HG02884 (cell line): ENCODE results near the gene PLA2G15.

ENCODE experiments used
- ATAC-seq: cut with Tn5 transposase; IDR thresholded peaks from one replicate; pipeline ENCODE4 v1.9.1; 2021; ENCODE audit warnings: mild to moderate bottlenecking, moderate library complexity; ENCODE audit not compliant: unreplicated experiment

PLA2G15 gene

DNA sequence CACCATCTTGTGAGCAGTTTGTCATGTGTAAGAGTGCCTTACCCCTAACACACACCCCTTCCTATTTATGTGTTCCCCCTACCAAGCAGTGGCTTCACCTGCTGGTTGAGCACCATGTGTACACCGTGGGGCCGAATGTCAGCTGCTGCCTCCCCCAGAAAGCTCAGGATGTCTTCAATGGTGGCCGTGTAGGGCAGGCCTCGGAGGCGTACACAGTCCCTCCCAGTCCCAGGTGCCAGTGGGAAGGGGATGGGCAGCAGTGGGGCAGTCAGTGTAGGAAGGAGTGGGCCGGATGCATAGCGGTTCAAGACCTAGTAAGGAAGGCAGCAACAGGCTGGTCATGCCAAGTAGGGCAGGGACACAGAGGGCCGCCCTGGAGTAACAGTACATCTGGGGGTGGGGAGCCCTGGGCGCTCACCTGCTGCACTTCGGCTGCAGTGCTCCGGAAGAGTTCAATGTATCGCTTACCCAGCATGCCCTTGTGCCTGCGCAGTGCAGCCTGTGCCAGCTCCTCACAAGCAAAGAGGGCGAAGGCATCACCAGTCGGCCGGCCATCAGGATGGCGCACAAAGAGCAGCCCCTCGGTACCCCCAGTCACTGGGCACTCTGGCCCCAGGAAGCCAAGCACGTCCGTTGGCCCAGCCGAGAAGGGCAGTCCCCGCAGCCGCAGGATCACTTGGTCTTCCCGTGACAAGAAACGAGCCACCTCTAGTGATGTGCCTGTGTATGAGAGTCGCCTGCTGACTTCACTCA lies 13.6 kb upstream of the PLA2G15 start:
- ATAC-seq, result no peak

- ATAC-seq, result no peak
Measured at GRCh38 chr16:68232335-68232734, 12.8 kb upstream of the PLA2G15 start.

DNA sequence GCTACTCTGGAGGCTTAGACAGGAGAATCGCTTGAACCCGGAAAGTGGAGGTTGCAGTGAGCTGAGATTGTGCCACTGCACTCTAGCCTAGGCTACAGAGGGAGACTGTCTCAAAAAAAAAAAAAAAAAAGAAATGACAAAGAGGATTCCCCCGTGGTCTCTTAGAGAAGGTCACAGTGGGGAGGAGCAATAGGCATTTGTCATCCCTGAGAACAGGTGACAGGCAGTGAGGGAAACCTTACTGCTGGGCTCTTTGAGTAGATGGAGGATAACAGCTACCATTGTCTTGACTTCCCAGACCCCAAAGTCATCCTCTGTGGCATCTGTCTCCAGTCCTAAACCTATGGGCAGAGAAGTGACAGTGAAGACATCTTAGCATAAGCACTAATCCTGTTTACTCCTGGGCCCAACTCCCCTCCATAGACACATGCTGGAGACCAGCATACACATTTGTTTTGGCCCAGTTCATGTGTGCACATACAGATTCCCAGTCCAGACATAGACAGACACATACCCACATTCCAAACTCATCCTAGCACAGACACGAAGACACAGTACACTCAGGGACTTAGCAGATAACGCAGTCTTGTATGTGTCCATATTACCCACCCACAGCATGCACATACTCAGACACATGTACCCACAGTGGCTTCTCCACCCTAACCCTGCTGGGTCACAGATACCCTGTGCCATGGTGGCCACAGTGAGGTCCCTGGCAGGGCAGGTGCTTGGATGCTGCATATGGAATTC lies 11.9 kb upstream of the PLA2G15 start:
- no peak for ATAC-seq

DNA sequence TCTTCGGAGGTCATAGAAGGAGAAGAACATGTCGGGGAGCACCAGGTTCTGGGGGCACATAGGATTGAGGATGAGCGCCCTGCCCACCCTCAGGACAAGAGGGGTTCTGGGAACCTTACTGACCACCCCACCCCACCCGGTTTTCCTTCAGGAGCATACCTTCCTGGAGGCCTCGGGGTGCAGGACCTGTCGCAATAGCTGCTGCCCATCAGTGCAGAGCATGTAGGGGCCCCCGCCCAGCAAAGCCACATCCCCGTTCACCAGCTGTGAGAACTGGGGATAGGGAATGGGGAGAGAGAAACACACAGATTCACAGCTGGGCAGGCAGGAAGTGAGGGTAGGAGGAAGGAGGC lies 11.4 kb upstream of the PLA2G15 start:
- no peak for ATAC-seq

DNA sequence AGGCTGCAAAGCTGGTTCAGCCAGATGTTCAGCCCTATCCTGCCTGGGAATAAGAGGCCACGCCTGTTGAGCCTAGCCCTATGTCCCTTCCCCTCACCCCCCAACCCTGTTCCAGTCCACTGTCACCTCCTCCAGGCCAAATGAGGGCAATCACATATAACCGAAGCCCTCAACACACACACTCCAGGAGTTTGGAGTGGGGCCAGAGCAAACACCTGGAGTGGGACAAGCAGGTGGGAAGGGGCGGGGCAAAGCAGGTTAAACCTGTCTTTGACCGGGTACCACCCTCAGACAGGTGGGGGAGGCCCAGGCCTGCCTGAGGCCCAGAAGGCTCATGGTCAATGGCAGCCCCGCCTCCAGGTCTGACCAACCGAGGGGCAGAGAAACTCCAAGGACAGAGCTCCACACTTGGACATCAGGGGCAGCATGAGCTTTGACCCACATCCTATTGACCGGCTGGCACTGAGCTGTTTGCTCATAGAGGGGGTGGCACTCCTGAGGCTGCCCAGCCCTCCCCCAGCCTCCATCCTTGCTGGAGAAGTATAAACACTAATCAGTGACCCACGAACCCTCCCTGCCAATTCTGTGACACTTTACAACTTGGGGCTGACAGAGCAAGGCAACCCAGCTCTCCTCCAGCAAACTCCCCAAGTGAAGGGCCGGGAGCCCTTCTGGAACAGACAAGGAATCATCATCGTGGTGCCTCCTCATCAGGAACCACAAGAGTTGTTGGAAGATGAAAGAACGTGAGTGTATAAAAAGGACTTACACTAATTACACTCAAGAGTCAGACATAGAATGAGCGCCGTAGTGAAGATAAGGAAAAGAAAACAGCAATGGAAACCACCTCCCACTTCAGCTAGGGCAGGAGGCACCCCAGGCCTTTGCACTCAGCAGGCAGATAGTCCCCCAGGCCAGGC lies 10.7 kb upstream of the PLA2G15 start:
- ATAC-seq, result no peak

GRCh38 chr16:68235108-68235886 lies 9.9 kb upstream of the PLA2G15 start:
- ATAC-seq, result no peak

DNA sequence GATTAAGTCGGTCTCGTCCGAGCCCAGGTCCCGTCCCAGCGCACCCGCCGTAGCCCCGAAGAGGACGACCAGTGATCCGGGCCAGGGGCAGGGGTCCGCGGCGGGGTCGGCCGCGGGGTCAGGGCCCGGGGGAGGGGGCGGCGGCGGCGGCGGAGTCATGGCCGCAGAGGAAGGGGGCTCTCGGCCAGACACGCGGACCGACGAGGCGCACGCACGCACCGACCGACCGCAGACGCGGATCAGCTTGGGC lies 9.4 kb upstream of the PLA2G15 start, which contains the start of gene ESRP2:
ESRP2 (minus strand) TSS at position 241 of the 250 bp plus-strand sequence; CDS start at position 159, 82 bp downstream.
- ATAC-seq, result no peak

GRCh38 chr16:68236137-68236825 lies 8.9 kb upstream of the PLA2G15 start:
- no peak for ATAC-seq

DNA sequence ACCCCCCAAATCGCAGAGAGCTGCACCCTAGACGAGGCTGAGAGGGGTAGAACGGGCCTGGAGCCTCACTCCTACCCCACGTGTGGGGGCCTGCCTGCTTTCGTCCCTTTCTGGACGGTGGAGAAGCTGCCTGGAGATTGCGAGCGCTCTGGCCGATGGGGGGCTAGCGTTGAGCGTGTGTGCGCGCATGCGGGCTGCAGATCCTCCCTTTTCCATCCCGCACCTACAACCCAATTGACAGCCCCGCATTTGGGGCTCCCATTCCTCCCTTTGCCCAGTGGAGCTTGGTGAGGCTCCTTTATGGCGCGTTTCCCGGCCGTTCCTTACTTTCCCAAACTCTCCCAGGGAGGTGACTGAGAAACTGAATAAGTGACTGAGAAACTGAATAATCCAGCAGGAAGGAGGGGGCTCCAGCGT lies 8.3 kb upstream of the PLA2G15 start:
- no peak for ATAC-seq

DNA sequence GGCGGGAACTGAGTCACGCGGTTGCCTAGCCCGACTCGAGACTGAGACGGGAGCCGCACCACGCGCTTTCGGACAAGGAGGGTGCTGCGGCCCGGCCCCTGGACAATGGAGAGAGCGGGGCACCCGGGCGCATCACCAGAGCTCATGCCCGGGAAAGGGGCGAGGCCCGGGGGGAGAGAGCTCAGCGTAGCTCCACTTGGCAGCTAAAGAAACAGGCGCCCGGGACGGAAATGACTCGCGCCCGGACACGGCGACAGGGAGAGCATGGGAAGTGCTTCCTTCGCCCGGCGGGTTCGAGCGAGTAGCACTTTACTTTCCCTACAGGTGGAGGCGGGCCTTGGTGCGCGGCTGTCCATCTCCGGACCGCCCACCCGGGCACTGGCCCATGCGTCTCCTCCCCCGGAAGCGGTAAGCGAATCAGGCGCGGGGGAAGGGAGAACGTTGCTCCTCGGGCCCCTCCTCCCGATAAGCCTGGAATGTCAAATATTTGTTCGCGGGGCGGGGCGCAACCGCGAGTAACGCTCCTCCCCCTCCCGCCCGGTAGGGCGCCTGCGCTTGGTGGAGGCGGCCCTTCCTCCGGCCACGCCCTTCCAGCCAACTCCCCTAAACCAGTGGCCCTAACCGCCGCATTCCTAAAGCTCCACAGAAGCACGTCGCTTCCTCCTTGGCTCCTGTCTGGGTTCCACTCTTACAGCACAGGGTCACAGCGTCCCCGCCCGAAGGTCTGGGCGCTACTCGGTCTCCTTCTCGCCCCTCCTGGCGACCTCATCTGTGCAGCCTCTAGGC lies 7.7 kb upstream of the PLA2G15 start:
- ATAC-seq, result peak; percentile 71

DNA sequence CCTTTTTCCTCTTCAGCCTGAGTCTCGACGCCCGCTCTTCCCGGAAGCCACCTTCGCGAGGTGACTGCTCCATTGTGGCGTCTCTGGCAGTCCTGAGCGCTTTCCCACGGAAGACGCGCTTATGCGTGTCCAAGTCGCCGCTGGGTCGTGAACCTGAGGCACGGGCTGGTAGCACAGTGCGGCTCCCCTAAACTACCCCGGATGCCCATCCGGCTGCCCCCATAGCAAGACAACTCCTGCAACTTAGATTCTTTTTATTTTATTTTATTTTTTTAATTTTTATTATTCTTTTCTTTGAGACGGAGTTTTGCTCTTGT lies 7.2 kb upstream of the PLA2G15 start:
- no peak for ATAC-seq

GRCh38 chr16:68242085-68242484 lies 3.1 kb upstream of the PLA2G15 start:
- no peak for ATAC-seq

GRCh38 chr16:68242926-68243858 lies 2.0 kb upstream of the PLA2G15 start:
- no peak for ATAC-seq

- no peak for ATAC-seq
Measured at GRCh38 chr16:68244481-68244902, 681 bp upstream of the PLA2G15 start.

DNA sequence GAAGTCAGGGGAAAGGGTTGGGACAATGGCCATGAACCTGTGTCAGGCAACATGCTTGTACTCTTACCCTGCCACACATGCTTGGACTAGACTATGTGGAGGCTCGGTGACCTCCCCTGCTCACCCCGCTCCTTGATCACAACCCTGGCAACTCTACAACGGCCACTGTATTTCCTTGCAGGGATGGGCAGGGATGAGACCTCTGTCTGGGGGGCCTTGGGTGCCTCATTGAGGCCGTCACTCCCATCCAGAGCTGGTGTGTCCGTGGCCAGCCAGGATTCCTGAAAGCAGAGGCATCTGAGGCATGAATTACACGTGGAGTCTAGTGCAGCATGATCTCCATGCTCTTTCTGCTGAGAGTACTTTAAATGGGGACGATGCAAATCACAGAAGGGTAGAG lies 948 bp downstream of the PLA2G15 start:
- ATAC-seq, result no peak

GRCh38 chr16:68246666-68247065 lies 1.5 kb downstream of the PLA2G15 start:
- no peak for ATAC-seq

GRCh38 chr16:68247400-68247799 lies 2.2 kb downstream of the PLA2G15 start:
- no peak for ATAC-seq

DNA sequence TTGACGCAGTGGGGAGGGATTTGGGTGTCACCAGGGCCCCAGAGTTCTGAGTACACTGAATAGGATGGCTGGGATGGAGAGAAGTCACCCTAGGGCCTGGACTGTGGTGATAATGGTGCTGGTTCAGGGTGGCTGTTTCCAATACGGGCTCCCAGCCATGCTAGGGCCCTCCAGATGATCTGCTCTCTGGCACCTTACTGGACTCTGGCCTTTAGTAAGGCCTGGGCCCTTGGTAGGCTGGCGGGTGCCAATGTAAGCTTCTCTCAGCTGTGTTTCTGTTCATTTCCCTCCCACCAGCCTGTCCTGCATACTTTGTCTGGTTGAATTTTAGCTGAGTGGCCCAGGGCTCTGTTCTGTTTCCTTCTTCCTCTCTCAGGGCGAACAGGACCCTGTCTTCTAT lies 2.8 kb downstream of the PLA2G15 start:
- no peak for ATAC-seq

DNA sequence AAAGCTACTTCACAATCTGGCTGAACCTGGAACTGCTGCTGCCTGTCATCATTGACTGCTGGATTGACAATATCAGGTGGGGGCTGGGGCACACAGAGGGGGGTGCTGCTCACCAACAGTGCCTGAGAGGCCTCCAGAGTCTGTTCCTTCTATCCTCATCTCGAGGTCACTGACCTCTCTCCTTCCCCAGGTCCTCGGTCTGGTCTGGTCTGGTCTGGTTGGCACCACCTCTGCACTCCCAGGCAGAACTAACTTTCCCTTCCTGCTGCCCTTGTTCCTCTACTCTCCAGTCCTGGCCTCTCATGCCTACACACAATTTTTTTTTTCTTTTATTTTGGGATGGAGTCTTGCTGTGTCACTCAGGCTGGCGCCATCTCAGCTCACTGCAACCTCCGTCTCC lies 4.2 kb downstream of the PLA2G15 start:
- no peak for ATAC-seq
